Hepatocyte (in vitro differentiated cells): ENCODE data around the gene BRINP3. TPM values are rescaled to one million over a fixed set of nuclear protein-coding genes. Genes with fewer than 3 reads are reported as not detected.

Experiments
- DNase-seq: peaks from one replicate; pipeline ENCODE4 v3.0.0-alpha.2; 2016; ENCODE audit warnings: low spot score
- H2AFZ ChIP-seq: fragments of 200-600 bp; sonication (generic); 2 replicates; pipeline ENCODE4 v1.6.0; 2016; ENCODE audit warnings: antibody characterized with exemption, mild to moderate bottlenecking
- H3K27ac ChIP-seq: fragments of 200-600 bp; sonication (generic); 2 replicates; pipeline ENCODE4 v1.5.1; 2016; ENCODE audit warnings: mild to moderate bottlenecking
- H3K27me3 ChIP-seq: fragments of 200-600 bp; sonication (generic); 2 replicates; pipeline ENCODE4 v1.6.1; 2016
- H3K36me3 ChIP-seq: fragments of 200-600 bp; sonication (generic); replicated peaks from 2 replicates; pipeline ENCODE4 v1.5.1; 2016; ENCODE audit warnings: low read depth; ENCODE audit not compliant: insufficient read depth
- H3K4me1 ChIP-seq: fragments of 200-600 bp; sonication (generic); 2 replicates; pipeline ENCODE4 v1.5.1; 2016; ENCODE audit warnings: mild to moderate bottlenecking, moderate library complexity; ENCODE audit not compliant: insufficient read depth
- H3K4me2 ChIP-seq: fragments of 200-600 bp; sonication (generic); 2 replicates; pipeline ENCODE4 v1.6.0; 2016
- H3K4me3 ChIP-seq: fragments of 200-600 bp; sonication (generic); 2 replicates; pipeline ENCODE4 v1.5.1; 2016; ENCODE audit warnings: mild to moderate bottlenecking
- H3K79me2 ChIP-seq: fragments of 200-600 bp; sonication (generic); 2 replicates; pipeline ENCODE4 v1.6.0; 2017; ENCODE audit warnings: mild to moderate bottlenecking
- H3K9me2 ChIP-seq: fragments of 200-600 bp; sonication (generic); replicated peaks from 2 replicates; pipeline ENCODE4 v1.6.0; 2017; ENCODE audit warnings: mild to moderate bottlenecking; ENCODE audit not compliant: insufficient read depth
- H3K9me3 ChIP-seq: fragments of 200-600 bp; sonication (generic); 2 replicates; pipeline ENCODE4 v1.5.1; 2016; ENCODE audit warnings: low read depth, mild to moderate bottlenecking
- H4K20me1 ChIP-seq: fragments of 200-600 bp; sonication (generic); 2 replicates; pipeline ENCODE4 v1.6.0; 2016; ENCODE audit warnings: mild to moderate bottlenecking; ENCODE audit not compliant: insufficient read depth, poor library complexity, severe bottlenecking
- CTCF ChIP-seq: fragments of 200-600 bp; sonication (generic); IDR thresholded peaks from 2 replicates; pipeline ENCODE4 v1.5.1; 2016; ENCODE audit warnings: antibody characterized with exemption, mild to moderate bottlenecking; ENCODE audit not compliant: poor library complexity
- EZH2 ChIP-seq: fragments of 200-600 bp; sonication (generic); IDR thresholded peaks from 2 replicates; pipeline ENCODE4 v1.6.1; 2016; ENCODE audit warnings: antibody characterized with exemption, mild to moderate bottlenecking, borderline replicate concordance
- EZH2phosphoT487 ChIP-seq: fragments of 200-600 bp; sonication (generic); IDR thresholded peaks from one replicate; pipeline ENCODE4 v1.6.1; 2018; ENCODE audit warnings: antibody characterized with exemption, mild to moderate bottlenecking, low read depth, moderate library complexity; ENCODE audit not compliant: unreplicated experiment, severe bottlenecking
- WGBS: methylation state at CpG from one replicate; pipeline ENCODE4 v1.1.6; 2016; ENCODE audit warnings: low lambda C conversion rate; ENCODE audit errors: missing lambda C conversion rate; 5-methylcytosine and 5-hydroxymethylcytosine counted together
- polyA plus RNA-seq: library from polyadenylated mRNA; unstranded; fragments of >200 nt; fragmentation: Nextera tagmentation; extraction: Ambion mirVana; gene quantifications from 2 replicates; pipeline ENCODE4 v1.2.1, GENCODE V29; 2016
- total RNA-seq: library from RNA; depleted of rRNA; stranded (reverse); fragments of >200 nt; gene quantifications from 2 replicates; pipeline ENCODE4 v1.2.3, GENCODE V29; 2014

Gene BRINP3
- total and polyA plus RNA-seq, 2 experiments from 2014 or later, result 15.3 to 37.9 TPM

GRCh38 chr1:190176776-190177175 lies 300.9 kb downstream of the BRINP3 start:
- no peaks in the 10 kb centered on the region for H3K9me3 ChIP-seq
- no peaks in the 10 kb centered on the region for H3K27me3 ChIP-seq
- H3K27ac ChIP-seq, result no peak overlapping the region
- no peak for DNase-seq
- no peak overlapping the region for H3K4me3 ChIP-seq
- no peaks in the 10 kb centered on the region for H3K9me2 ChIP-seq
- no peaks in the 10 kb centered on the region for H4K20me1 ChIP-seq
- H2AFZ ChIP-seq, result no peak overlapping the region
- H3K36me3 ChIP-seq, result no peaks in the 10 kb centered on the region
- peaks cover 4% of the 10 kb centered on the region for H3K4me1 ChIP-seq
- H3K4me2 ChIP-seq, result no peak overlapping the region
- TF ChIP-seq EZH2phosphoT487 (no peak), CTCF (no peak), EZH2 (no peak)
- H3K79me2 ChIP-seq, result no peaks in the 10 kb centered on the region

DNA sequence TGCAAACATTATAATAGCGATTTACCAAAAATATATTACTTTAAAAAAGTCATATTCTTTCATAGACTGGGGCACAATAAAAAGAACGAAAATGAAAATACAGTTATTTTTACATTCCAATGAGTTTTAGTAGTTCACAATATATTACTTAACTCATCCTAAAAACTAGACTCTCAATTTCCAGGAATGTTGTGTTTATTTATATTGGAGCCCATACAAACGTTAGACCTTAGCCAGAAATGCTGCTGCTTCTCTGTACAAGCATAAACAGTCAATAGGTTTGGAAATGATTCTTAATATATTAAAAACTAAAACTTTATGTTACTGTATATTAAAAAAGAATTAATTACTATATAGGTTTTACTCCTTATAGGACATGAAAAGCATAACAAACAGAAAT lies 302.3 kb downstream of the BRINP3 start:
- Histone ChIP-seq H3K27ac (no peak overlapping the region), H3K4me3 (no peak overlapping the region), H3K36me3 (no peaks in the 10 kb centered on the region), H2AFZ (no peak overlapping the region), H3K9me3 (no peaks in the 10 kb centered on the region), H3K79me2 (no peaks in the 10 kb centered on the region), H4K20me1 (no peaks in the 10 kb centered on the region), H3K4me2 (no peak overlapping the region), H3K9me2 (no peaks in the 10 kb centered on the region), H3K27me3 (no peaks in the 10 kb centered on the region), H3K4me1 (peaks cover 3% of the 10 kb centered on the region)
- DNase-seq, result no peak
- TF ChIP-seq CTCF (no peak), EZH2 (no peak), EZH2phosphoT487 (no peak)
- WGBS, result 77% methylated on average over 3 of the region's 3 CpGs

DNA sequence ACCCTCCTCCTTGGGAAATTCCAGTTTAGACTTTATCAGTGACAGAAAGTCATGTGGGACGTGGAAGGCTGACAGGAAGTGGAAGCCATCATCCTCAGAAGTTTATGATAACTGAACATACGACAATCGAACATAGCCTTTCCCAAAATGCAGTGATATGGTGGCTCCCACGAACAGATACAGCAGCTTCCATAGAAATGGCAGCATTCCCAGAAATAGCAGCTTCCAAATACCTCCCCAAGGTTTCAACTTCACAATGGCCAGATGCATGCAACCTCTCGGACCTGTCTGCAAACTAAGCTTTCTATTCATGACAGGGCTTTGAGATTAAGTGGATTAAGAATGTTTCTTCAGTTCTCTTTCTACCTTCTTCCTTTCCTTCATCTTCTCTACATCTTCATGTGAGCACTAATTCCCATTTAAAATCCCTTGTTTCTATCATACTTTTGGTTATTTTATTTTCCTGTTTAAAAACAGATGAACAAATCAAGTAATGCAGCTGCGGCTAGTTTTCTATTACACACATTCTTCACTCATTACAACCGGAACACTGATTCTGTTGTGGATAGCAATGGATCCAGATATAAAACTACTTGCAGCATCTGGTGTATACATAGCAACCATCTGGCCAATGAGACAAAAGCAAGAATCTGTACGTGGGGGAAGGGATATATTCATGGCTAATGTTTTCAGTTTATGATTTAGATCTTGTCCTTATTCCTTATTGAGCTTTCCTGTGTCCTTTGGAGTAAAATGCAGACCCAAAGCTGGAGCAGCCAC lies 304.8 kb downstream of the BRINP3 start:
- H3K9me3 ChIP-seq, result no peaks in the 10 kb centered on the region
- no peak for DNase-seq
- no peaks in the 10 kb centered on the region for H3K9me2 ChIP-seq
- no peak overlapping the region for H3K27ac ChIP-seq
- H3K27me3 ChIP-seq, result no peaks in the 10 kb centered on the region
- no peaks in the 10 kb centered on the region for H3K36me3 ChIP-seq
- no peak overlapping the region for H3K4me3 ChIP-seq
- H2AFZ ChIP-seq, result no peak overlapping the region
- WGBS, result 80% methylated on average over 8 of the region's 8 CpGs
- H3K4me2 ChIP-seq, result no peak overlapping the region
- TF ChIP-seq EZH2phosphoT487 (no peak), CTCF (no peak), EZH2 (no peak)
- no peaks in the 10 kb centered on the region for H3K79me2 ChIP-seq
- no peaks in the 10 kb centered on the region for H3K4me1 ChIP-seq
- no peaks in the 10 kb centered on the region for H4K20me1 ChIP-seq
